ENCODE results near the gene IGF2.

GRCh38 chr11:2110521-2110920 lies 28.7 kb downstream of the IGF2 start:
- TF ChIP-seq CTCF (IDR thresholded peaks at IDR 0.05), result no peak
- TF ChIP-seq POLR2A (IDR thresholded peaks at IDR 0.05), result no peak
- TF ChIP-seq POLR2AphosphoS5 (IDR thresholded peaks at IDR 0.05), result no peak
- TF ChIP-seq EP300 (IDR thresholded peaks at IDR 0.05), result no peak
